HepG2 (cell line): Measurements from ENCODE around the gene CALR. TPM values are rescaled to one million over a fixed set of nuclear protein-coding genes. Genes with fewer than 3 reads are reported as not detected.

Source experiments
- ATF3 ChIP-seq: sonication (generic); formaldehyde crosslinking; IDR thresholded peaks from 2 replicates; pipeline ENCODE4 v1.4.0; 2020; ENCODE audit warnings: missing genetic modification reagents
- GATAD1 ChIP-seq: IDR thresholded peaks from 2 replicates; pipeline ENCODE4 v1.6.1; 2016; ENCODE audit warnings: missing genetic modification reagents, missing compliant biosample characterization
- HCFC1 ChIP-seq: fragments of 150-350 bp; IDR thresholded peaks from 2 replicates; pipeline ENCODE4 v1.6.1; 2014; ENCODE audit warnings: low read depth, low read length
- HINFP ChIP-seq: sonication (generic); formaldehyde crosslinking; IDR thresholded peaks from 2 replicates; pipeline ENCODE4 v1.4.0; 2020; ENCODE audit warnings: low read depth, mild to moderate bottlenecking, missing genetic modification reagents
- HNRNPH1 ChIP-seq: fragments of 200-400 bp; formaldehyde crosslinking; optimal IDR thresholded peaks from 2 replicates; pipeline ENCODE3; 2017; ENCODE audit warnings: mild to moderate bottlenecking, low read depth, low read length
- NBN ChIP-seq: fragments of 450-650 bp; conservative IDR thresholded peaks from 2 replicates; pipeline ENCODE4 v1.6.1; 2017
- PAX8 ChIP-seq: sonication (generic); formaldehyde crosslinking; IDR thresholded peaks from 2 replicates; pipeline ENCODE4 v1.8.0; 2022; ENCODE audit warnings: mild to moderate bottlenecking, missing genetic modification reagents, borderline replicate concordance
- PITX1 ChIP-seq: sonication (generic); formaldehyde crosslinking; IDR thresholded peaks from 2 replicates; pipeline ENCODE4 v1.5.1; 2020; ENCODE audit warnings: mild to moderate bottlenecking, missing genetic modification reagents
- SALL1 ChIP-seq: sonication (generic); formaldehyde crosslinking; IDR thresholded peaks from 2 replicates; pipeline ENCODE4 v1.8.0; 2022; ENCODE audit warnings: mild to moderate bottlenecking, missing genetic modification reagents
- SNRNP70 ChIP-seq: fragments of 200-400 bp; formaldehyde crosslinking; IDR thresholded peaks from 2 replicates; pipeline ENCODE4 v1.6.1; 2017; ENCODE audit warnings: mild to moderate bottlenecking, low read depth, low read length, moderate library complexity
- SP4 ChIP-seq: sonication (generic); formaldehyde crosslinking; IDR thresholded peaks from 2 replicates; pipeline ENCODE4 v1.8.1; 2023; ENCODE audit warnings: mild to moderate bottlenecking, missing genetic modification reagents
- TEAD3 ChIP-seq: optimal IDR thresholded peaks from 2 replicates; pipeline ENCODE3; 2016; ENCODE audit warnings: borderline replicate concordance
- TGIF2 ChIP-seq: IDR thresholded peaks from 2 replicates; pipeline ENCODE4 v1.6.1; 2016; ENCODE audit warnings: control low read depth, missing compliant biosample characterization
- ZNF3 ChIP-seq: IDR thresholded peaks from 2 replicates; pipeline ENCODE4 v1.7.0; 2017; ENCODE audit warnings: inconsistent platforms
- ZNF501 ChIP-seq: sonication (generic); formaldehyde crosslinking; IDR thresholded peaks from 2 replicates; pipeline ENCODE4 v1.5.1; 2020; ENCODE audit warnings: mild to moderate bottlenecking, moderate library complexity, missing genetic modification reagents
- ZNF552 ChIP-seq: sonication (generic); formaldehyde crosslinking; IDR thresholded peaks from 2 replicates; pipeline ENCODE4 v1.9.0; 2022; ENCODE audit warnings: missing genetic modification reagents, mild to moderate bottlenecking, borderline replicate concordance
- ZNF644 ChIP-seq: IDR thresholded peaks from 2 replicates; pipeline ENCODE4 v1.6.1; 2016; ENCODE audit warnings: low read depth
- ZNF781 ChIP-seq: sonication (generic); formaldehyde crosslinking; IDR thresholded peaks from 2 replicates; pipeline ENCODE4 v1.5.1; 2020; ENCODE audit warnings: borderline replicate concordance, mild to moderate bottlenecking, missing genetic modification reagents; ENCODE audit errors: not compliant biosample characterization
- ZNF850 ChIP-seq: sonication (generic); formaldehyde crosslinking; conservative IDR thresholded peaks from 2 replicates; pipeline ENCODE4 v1.9.0; 2021; ENCODE audit warnings: mild to moderate bottlenecking, missing genetic modification reagents
- polyA plus RNA-seq, 8 experiments: library from polyadenylated mRNA; depleted of rRNA in 3 of 8; stranded (reverse) in 7 of 8; unstranded in 1 of 8; fragments of >200 nt; fragmentation: Illumina TruSeq in 4 of 8; extraction: Trizol in 4 of 8; gene quantifications; 2 replicates each; pipeline versions ENCODE4 v1.2.1 to v1.2.3, GENCODE V29; 2011 to 2016; ENCODE audit warnings: low read depth in 4 of 8, missing spikeins in 1 of 8, mixed read lengths in 1 of 8; ENCODE audit not compliant: insufficient read depth in 1 of 8
- total RNA-seq, 5 experiments: library from RNA; depleted of rRNA; stranded (reverse); fragments of >200 nt; fragmentation: Illumina TruSeq; extraction: Trizol; gene quantifications; 2 replicates each; pipeline ENCODE4 v1.2.3, GENCODE V29; 2016; ENCODE audit warnings: low read depth in 1 of 5
- TF ChIP-seq, protein P1 (sequence below): sonication (generic); formaldehyde crosslinking; IDR thresholded peaks from 2 replicates; pipeline ENCODE4 v1.4.0; 2020; ENCODE audit warnings: mild to moderate bottlenecking, low read depth, missing genetic modification reagents
- TF ChIP-seq, protein P2 (sequence below): sonication (generic); formaldehyde crosslinking; IDR thresholded peaks from 2 replicates; pipeline ENCODE4 v1.5.0; 2020; ENCODE audit warnings: mild to moderate bottlenecking, missing genetic modification reagents
- TF ChIP-seq, protein P3 (sequence below): sonication (generic); formaldehyde crosslinking; IDR thresholded peaks from 2 replicates; pipeline ENCODE4 v1.5.0; 2020; ENCODE audit warnings: mild to moderate bottlenecking, missing genetic modification reagents

The CALR gene
- total and polyA plus RNA-seq, 2 of the 13 experiments (the other 11 are each of a cell fraction or from before 2014, with no cell fraction given), result 898 to 934 TPM

DNA sequence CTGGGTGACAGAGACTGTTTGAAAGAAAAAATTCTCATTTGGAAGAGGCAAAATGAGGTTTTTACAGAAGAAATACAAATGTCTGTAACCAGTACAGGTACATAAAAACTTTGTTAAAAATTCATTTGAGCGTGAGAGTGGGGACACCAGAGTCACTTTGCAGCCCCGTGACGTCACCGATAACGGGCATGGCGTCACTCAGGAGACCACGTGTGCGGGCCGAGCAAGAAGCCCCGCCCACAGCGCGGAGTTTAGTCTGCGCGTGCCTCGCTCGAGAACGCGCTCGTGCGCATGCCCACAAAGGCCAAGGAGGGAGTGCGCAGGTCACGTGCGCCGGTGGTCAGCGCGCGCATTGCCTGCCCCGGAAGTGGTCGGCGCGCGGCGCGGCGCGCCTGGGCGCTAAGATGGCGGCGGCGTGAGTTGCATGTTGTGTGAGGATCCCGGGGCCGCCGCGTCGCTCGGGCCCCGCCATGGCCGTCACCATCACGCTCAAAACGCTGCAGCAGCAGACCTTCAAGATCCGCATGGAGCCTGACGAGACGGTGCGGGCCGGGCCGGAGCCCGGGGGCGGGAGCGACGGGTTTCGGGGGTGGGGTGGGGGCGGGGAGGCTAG is 7.2 kb downstream of the CALR start, which contains the start of gene RAD23A (continued):
- TF ChIP-seq PAX8 (CRISPR knock-in tag), result 0 out of 2 replicates have a peak, but pooled peaks have one; percentile 38
- TF ChIP-seq HCFC1, result peak; percentile 68; the same call in 1 of the 2 replicates
- peak; percentile 63; the same call in 1 of the 2 replicates for TF ChIP-seq TGIF2 (CRISPR knock-in tag)
- no peak for TF ChIP-seq ZNF3 (CRISPR knock-in tag)
- peak; percentile 81; the same call in 1 of the 2 replicates for TF ChIP-seq ZNF850 (CRISPR knock-in tag)
- peak; percentile 94 for TF ChIP-seq GATAD1 (CRISPR knock-in tag)
- peak; percentile 40; the same call in 1 of the 2 replicates for TF ChIP-seq ATF3 (CRISPR knock-in tag)
- TF ChIP-seq TEAD3 (CRISPR knock-in tag), result peak; percentile 67
- TF ChIP-seq, protein P1, sequence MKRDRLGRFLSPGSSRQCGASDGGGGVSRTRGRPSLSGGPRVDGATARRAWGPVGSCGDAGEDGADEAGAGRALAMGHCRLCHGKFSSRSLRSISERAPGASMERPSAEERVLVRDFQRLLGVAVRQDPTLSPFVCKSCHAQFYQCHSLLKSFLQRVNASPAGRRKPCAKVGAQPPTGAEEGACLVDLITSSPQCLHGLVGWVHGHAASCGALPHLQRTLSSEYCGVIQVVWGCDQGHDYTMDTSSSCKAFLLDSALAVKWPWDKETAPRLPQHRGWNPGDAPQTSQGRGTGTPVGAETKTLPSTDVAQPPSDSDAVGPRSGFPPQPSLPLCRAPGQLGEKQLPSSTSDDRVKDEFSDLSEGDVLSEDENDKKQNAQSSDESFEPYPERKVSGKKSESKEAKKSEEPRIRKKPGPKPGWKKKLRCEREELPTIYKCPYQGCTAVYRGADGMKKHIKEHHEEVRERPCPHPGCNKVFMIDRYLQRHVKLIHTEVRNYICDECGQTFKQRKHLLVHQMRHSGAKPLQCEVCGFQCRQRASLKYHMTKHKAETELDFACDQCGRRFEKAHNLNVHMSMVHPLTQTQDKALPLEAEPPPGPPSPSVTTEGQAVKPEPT, result no peak
- TF ChIP-seq, protein P2, sequence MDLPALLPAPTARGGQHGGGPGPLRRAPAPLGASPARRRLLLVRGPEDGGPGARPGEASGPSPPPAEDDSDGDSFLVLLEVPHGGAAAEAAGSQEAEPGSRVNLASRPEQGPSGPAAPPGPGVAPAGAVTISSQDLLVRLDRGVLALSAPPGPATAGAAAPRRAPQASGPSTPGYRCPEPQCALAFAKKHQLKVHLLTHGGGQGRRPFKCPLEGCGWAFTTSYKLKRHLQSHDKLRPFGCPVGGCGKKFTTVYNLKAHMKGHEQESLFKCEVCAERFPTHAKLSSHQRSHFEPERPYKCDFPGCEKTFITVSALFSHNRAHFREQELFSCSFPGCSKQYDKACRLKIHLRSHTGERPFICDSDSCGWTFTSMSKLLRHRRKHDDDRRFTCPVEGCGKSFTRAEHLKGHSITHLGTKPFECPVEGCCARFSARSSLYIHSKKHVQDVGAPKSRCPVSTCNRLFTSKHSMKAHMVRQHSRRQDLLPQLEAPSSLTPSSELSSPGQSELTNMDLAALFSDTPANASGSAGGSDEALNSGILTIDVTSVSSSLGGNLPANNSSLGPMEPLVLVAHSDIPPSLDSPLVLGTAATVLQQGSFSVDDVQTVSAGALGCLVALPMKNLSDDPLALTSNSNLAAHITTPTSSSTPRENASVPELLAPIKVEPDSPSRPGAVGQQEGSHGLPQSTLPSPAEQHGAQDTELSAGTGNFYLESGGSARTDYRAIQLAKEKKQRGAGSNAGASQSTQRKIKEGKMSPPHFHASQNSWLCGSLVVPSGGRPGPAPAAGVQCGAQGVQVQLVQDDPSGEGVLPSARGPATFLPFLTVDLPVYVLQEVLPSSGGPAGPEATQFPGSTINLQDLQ (CRISPR knock-in tag), result no peak
- no peak for TF ChIP-seq ZNF644 (CRISPR knock-in tag)
- TF ChIP-seq, protein P3, sequence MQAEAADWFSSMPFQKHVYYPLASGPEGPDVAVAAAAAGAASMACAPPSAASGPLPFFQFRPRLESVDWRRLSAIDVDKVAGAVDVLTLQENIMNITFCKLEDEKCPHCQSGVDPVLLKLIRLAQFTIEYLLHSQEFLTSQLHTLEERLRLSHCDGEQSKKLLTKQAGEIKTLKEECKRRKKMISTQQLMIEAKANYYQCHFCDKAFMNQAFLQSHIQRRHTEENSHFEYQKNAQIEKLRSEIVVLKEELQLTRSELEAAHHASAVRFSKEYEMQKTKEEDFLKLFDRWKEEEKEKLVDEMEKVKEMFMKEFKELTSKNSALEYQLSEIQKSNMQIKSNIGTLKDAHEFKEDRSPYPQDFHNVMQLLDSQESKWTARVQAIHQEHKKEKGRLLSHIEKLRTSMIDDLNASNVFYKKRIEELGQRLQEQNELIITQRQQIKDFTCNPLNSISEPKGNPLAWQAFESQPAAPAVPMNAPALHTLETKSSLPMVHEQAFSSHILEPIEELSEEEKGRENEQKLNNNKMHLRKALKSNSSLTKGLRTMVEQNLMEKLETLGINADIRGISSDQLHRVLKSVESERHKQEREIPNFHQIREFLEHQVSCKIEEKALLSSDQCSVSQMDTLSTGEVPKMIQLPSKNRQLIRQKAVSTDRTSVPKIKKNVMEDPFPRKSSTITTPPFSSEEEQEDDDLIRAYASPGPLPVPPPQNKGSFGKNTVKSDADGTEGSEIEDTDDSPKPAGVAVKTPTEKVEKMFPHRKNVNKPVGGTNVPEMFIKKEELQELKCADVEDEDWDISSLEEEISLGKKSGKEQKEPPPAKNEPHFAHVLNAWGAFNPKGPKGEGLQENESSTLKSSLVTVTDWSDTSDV (CRISPR knock-in tag), result no peak
- peak; percentile 91 for TF ChIP-seq SP4 (CRISPR knock-in tag)
- TF ChIP-seq ZNF552, result peak; percentile 42; the same call in 1 of the 2 replicates
- peak; percentile 80; the same call in 1 of the 2 replicates for TF ChIP-seq HINFP
- TF ChIP-seq ZNF501, result peak; percentile 78
- TF ChIP-seq PITX1 (CRISPR knock-in tag), result peak; percentile 14; the same call in 1 of the 2 replicates
- no peak for TF ChIP-seq SNRNP70
- TF ChIP-seq NBN, result no peak
- TF ChIP-seq HNRNPH1, result no peak
- no peak for TF ChIP-seq ZNF781 (CRISPR knock-in tag)
- TF ChIP-seq SALL1 (CRISPR knock-in tag), result peak; percentile 88
